HG02759 (cell line): ENCODE data around the gene ATAD3B.
"Not testable (repeated sequence)": the region's sequence is repeated elsewhere in the genome, so short reads cannot be mapped to it uniquely, and the experiment has no call there.

Source experiments
- ATAC-seq: cut with Tn5 transposase; IDR thresholded peaks from one replicate; pipeline ENCODE4 v1.9.1; 2021; ENCODE audit warnings: mild to moderate bottlenecking, moderate library complexity; ENCODE audit not compliant: unreplicated experiment

Gene ATAD3B

GRCh38 chr1:1450616-1451015 lies 20.9 kb upstream of the ATAD3B start:
- ATAC-seq, result not testable (repeated sequence)

GRCh38 chr1:1451696-1452364 lies 19.7 kb upstream of the ATAD3B start:
- no peak for ATAC-seq

DNA sequence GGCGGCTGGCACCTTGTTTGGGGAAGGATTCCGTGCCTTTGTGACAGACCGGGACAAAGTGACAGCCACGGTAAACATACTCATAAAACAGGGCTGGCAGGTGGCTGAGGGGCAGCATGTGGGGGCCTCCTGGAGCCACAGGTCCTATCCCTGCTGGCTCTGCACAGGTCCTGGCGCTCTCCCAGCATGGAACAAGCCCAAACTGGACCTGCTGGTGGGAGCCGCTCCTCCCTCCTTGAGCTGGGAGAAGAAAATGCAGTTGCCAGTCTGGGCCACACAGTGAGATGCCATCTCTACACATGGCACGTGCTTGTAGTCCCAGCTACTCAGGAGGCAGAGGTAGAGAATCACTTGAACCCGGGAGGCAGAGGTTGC lies 19.2 kb upstream of the ATAD3B start:
- not testable (repeated sequence) for ATAC-seq

- no peak for ATAC-seq
Observed at GRCh38 chr1:1452882-1453281, 18.7 kb upstream of the ATAD3B start.

DNA sequence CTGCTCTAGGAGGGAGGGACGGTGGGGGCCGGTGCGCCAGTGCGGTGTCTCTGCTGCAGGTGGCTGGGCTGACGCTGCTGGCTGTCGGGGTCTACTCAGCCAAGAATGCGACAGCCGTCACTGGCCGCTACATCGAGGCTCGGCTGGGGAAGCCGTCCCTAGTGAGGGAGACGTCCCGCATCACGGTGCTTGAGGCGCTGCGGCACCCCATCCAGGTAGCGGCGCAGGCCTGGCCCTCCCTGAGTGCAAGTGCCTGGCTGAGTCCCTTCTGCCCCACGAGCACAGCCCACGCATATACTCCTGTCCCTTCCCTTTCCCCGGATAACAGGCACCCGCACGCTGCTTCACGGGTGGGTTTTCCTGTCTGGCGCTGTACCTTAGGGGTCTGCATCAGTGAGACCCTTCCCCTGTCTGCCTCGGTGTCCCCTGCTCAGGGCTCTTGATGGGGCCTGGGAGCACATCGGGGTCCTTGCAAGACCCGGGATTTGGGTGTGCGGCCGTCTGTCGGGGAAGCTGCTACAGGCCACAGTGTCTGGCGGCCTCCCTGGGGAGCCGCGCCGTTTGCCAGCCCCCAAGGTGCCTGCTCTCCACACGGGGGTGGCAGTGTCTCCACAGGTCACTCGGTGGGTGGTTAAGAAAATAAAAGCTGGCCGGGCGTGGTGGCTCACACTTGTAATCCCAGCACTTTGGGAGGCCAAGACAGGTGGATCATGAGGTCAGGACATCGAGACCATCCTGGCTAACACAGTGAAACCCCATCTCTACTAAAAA lies 17.1 kb upstream of the ATAD3B start:
- not testable (repeated sequence) for ATAC-seq

DNA sequence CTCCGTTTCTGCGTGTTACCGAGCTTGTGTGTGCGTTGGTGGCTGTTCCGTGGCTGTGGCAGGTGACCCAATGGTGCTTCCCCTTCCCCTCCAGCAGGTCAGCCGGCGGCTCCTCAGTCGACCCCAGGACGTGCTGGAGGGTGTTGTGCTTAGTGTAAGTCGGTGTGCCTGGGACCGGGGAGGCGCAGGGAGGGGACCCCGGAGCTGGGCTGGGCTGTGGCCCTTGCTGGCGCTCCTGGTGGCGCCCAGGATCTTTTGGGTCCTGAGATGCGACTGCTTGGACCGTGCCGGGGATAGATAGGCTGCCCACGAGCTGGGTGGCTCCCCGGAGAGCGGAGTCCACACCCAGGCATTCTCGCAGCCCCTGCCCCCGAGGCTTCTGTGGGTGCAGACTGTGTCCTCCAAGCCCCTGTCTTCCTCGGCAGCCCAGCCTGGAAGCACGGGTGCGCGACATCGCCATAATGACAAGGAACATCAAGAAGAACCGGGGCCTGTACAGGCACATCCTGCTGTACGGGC lies 16.1 kb upstream of the ATAD3B start:
- ATAC-seq, result no peak

DNA sequence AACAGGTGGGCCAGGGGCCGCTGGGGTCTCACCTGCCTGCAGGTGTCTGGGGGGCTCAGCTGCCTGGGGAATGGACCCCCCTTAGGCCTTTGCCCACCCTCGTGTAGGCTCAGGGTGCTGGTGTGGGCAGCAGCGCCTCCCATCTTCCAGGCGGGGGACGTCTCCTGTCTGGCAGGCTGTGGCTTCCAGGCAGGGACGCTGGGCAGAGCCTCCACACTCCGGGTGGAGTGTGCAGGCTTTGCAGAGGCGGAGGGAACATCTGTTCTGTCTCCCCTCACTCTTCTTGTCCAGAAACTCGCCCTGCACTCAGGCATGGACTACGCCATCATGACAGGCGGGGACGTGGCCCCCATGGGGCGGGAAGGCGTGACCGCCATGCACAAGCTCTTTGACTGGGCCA lies 15.6 kb upstream of the ATAD3B start:
- not testable (repeated sequence) for ATAC-seq

GRCh38 chr1:1456683-1457255 lies 14.8 kb upstream of the ATAD3B start:
- ATAC-seq, result not testable (repeated sequence)

DNA sequence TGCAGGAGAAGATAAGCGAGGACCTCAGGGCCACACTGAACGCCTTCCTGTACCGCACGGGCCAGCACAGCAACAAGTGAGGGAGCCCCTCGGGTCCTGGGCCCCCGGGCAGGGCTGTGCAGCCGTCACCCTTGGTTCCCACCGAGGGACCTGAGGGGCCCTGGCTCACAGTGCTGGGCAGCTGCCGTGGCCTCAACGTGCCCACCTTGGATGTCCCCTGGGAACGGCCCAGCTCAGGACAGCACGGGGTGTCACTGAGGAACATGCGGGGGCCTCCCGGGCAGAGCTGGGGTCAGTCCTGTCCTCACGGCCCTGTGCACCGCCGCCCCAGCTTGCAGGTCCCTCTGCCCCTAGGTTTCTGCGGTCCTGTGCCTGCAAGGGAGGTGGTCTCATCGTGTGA lies 12.4 kb upstream of the ATAD3B start:
- ATAC-seq, result not testable (repeated sequence)

- ATAC-seq, result not testable (repeated sequence)
Observed at GRCh38 chr1:1459711-1460110, 11.9 kb upstream of the ATAD3B start.

DNA sequence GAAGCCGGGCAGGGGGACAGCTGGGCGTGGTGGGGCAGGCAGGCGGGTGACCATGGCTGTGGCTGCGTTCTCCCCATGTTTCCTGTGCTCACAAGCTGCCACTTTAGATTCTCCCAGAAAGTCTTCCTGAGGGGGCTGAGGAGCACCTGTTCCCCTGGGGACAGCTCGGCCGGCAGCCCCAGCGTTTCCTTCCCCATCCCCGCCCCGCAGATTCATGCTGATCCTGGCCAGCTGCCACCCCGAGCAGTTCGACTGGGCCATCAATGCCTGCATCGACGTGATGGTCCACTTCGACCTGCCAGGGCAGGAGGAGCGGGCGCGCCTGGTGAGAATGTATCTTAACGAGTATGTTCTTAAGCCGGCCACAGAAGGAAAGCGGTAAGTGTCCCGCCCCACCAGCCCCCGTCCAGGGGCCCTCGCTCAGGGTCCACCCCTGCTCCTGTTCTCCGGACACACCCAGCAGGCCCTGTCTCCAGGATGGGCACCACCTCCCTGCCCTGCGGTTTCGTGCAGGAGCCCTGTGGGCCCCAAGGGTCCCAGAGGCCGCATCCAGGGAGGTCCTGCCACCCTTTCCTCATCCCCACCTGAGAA lies 10.9 kb upstream of the ATAD3B start:
- ATAC-seq, result no peak

DNA sequence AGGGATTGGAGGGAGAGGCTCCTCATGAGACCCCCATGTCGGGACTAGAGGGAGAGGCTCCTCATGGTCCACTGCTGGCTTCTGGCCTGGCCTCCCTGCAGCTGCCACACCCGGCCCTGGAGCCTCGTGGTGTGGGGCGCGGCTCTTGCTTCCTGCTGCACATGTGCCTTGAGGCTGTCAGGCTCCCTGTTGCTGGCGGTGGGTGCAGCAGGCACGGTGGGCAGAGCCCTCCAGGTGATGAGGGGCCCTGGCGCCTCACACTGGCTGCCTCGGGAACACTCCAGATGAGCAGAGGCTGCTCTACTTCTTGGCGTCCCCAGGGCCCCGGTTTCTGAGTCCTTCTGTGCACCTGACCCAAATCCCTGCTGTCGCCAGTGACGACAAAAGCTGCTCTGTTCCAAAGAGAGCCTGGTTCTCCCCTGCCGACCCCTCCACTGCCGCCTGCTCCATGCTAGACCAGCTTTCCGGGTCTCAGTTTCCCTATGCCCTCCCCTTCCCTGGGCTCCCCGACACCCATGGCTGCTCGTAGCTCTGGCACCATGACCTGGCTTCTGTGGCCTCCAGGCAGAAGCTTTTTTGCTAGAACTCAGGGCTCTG lies 9.7 kb upstream of the ATAD3B start:
- ATAC-seq, result no peak

GRCh38 chr1:1462318-1462966 lies 9.1 kb upstream of the ATAD3B start:
- ATAC-seq, result no peak

- no peak for ATAC-seq
Observed at GRCh38 chr1:1463312-1463711, 8.3 kb upstream of the ATAD3B start.

DNA sequence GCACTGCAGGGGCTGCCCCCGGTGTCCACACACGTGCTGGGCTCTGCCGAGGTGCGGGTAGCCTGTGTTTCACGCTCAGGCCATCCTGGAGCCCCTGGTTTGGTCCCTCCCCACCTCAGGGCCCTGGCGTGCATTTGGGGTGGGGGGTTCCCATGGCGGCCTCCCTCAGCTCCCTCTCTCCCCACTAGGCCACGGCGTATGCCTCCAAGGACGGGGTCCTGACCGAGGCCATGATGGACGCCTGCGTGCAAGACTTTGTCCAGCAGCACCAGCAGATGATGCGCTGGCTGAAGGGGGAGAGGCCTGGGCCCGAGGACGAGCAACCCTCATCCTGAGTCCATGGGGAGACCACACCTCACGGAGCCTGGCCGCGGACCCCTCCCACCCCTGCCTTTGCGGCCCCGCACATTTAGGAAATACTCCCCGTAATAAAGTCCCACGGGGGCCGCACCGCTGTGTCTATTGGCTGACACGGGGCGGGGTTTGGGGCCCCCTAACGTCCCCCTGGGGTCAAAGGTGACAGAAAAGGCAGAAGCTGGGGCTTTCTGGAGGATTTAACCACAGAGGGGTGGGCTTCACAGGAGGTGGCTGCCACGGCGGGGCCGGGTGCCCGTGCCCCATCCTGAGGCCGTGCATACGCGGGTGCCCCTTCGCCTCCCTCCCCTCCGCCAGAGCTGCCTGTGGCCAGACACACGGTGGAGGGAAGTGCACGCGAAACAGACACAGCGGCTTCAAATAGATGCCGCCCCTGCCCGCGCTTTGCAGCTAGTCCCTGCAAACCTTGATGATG lies 3.2 kb upstream of the ATAD3B start:
- ATAC-seq, result not testable (repeated sequence)

GRCh38 chr1:1470626-1471388 lies 758 bp upstream of the ATAD3B start:
- ATAC-seq, result no peak

DNA sequence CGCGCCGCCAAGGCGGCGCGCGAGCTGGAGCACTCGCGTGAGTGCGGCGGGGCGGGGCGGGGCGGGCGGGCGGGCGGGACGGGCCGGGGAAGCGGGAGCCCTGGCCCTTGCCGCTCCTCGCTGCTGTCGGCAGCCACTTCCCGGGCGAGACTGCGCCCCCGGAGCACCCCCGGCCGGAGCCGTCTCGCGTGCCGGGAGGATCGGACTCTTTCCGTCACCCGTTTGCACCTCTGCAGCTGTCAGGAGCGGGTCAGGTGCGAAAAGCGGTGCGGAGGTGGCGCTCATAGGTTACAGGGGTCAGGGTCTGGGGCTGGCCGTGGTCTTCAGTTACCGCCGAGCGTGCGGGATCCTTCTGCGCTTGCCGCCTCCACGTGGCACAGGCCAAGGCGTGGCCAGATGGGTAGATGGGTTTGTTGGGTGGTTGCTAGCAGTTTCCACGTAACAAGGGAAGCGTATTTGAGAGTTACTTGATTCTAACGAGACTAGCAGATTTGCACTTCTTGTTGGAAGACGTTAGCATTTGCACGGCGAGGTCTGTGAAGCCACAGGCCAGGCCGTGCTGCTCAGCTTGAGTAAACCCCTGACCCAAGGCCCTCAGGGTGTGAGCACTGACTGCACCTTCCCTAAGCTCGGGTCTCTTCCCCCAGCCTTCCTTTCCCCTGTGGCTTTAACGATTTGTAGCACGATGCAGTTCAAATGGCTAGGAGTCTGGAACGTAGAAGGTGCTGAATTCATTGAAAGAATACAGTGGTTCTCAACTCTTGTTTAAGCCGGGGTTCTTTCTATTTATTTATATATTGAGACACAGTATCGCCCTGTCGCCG lies 700 bp downstream of the ATAD3B start:
- ATAC-seq, result peak; percentile 28

GRCh38 chr1:1476011-1476410 lies 4.4 kb downstream of the ATAD3B start:
- ATAC-seq, result not testable (repeated sequence)
